ENCODE data around the gene CCDC27. TPM values are rescaled to one million over a fixed set of nuclear protein-coding genes. Genes with fewer than 3 reads are reported as not detected.

CCDC27 gene
- total and polyA plus RNA-seq, 2 of the 13 experiments (the other 11 are each of a cell fraction or from before 2014, with no cell fraction given) = not detected

DNA sequence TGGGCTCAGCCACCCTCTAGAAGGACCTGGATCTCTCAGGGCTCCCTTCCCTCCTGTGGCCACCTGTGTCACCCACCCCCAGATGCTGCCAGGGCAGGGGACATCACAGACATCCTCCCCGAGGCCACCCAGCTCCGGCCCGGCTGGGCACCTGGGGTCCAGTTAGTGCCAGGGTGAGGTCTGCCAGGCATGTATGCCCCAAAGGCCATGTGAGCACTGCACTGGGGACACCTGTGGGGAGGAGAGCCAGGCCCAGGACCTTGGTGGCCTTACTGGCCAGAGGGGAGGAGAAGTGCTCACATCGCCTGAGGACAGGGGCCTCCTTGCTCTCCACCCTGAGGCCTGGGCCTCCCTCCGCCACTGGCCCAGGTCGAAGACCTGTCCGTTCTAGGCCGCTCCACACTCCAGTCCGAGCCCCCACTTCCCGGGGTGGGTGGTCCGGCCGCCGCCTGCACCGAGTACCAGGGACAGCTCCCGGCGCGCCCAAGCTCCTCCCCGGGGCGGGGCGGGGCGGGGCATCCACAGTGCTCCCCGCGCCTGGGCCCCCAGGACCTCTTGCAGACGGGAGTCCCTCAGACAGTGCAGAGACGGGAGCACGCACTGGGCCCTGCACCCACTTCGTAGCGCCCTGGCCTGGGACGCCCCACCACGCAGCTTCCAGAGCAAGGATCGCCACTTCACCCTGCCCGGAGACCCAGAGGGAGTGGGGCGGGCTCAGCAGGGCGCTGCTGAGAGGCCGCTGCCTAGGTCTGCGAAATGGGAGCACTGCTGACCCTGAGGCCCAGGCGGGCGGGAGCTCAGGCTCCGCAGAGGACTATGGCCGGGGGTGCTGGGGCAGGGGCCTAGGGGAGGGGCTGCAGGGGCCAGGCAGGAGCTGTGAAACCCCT, 34.3 kb upstream of the CCDC27 start (continued):
- TF ChIP-seq HNRNPUL1 (IDR thresholded peaks at IDR 0.05; ENCODE audit: low read depth, low read length) (no peak), ZNF30 (CRISPR knock-in tag; IDR thresholded peaks at IDR 0.05) (no peak), ZNF274 (CRISPR knock-in tag; IDR thresholded peaks at IDR 0.05) (peak; percentile 75; the same call in 1 of the 2 replicates), ZZZ3 (CRISPR knock-in tag; IDR thresholded peaks at IDR 0.05; ENCODE audit: borderline replicate concordance) (no peak), CBFB (CRISPR knock-in tag; IDR thresholded peaks at IDR 0.05) (no peak), SP4 (CRISPR knock-in tag; IDR thresholded peaks at IDR 0.05) (peak; percentile 70; the same call in 1 of the 2 replicates), ZNF772 (CRISPR knock-in tag; IDR thresholded peaks at IDR 0.05) (peak; percentile 61; the same call in 1 of the 2 replicates), PRPF4 (IDR thresholded peaks at IDR 0.05; ENCODE audit: low read depth, low read length, poor library complexity, severe bottlenecking) (no peak), ZNF124 (CRISPR knock-in tag; IDR thresholded peaks at IDR 0.05) (no peak), SMAD9 (CRISPR knock-in tag; IDR thresholded peaks at IDR 0.05) (no peak), RFXANK (CRISPR knock-in tag; IDR thresholded peaks at IDR 0.05) (no peak), ZNF138 (CRISPR knock-in tag; IDR thresholded peaks at IDR 0.05; ENCODE audit: low read depth) (no peak), NFKB2 (CRISPR knock-in tag; IDR thresholded peaks at IDR 0.05; ENCODE audit: borderline replicate concordance) (peak; percentile 57; the same call in 1 of the 2 replicates), SAP130 (CRISPR knock-in tag; IDR thresholded peaks at IDR 0.05; ENCODE audit: low read depth) (peak; percentile 57; the same call in 1 of the 2 replicates), ZFP62 (CRISPR knock-in tag; IDR thresholded peaks at IDR 0.05) (no peak), CEBPG (CRISPR knock-in tag; IDR thresholded peaks at IDR 0.05) (no peak), GABPB1 (CRISPR knock-in tag; IDR thresholded peaks at IDR 0.05) (peak; percentile 58; the same call in 1 of the 2 replicates), ZNF282 (IDR thresholded peaks at IDR 0.05; ENCODE audit: partially characterized antibody) (no peak)
- TF ChIP-seq, protein P1, sequence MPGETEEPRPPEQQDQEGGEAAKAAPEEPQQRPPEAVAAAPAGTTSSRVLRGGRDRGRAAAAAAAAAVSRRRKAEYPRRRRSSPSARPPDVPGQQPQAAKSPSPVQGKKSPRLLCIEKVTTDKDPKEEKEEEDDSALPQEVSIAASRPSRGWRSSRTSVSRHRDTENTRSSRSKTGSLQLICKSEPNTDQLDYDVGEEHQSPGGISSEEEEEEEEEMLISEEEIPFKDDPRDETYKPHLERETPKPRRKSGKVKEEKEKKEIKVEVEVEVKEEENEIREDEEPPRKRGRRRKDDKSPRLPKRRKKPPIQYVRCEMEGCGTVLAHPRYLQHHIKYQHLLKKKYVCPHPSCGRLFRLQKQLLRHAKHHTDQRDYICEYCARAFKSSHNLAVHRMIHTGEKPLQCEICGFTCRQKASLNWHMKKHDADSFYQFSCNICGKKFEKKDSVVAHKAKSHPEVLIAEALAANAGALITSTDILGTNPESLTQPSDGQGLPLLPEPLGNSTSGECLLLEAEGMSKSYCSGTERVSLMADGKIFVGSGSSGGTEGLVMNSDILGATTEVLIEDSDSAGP (CRISPR knock-in tag; IDR thresholded peaks at IDR 0.05; ENCODE audit: borderline replicate concordance) = peak; percentile 47; the same call in 1 of the 2 replicates
- TF ChIP-seq, protein P2, sequence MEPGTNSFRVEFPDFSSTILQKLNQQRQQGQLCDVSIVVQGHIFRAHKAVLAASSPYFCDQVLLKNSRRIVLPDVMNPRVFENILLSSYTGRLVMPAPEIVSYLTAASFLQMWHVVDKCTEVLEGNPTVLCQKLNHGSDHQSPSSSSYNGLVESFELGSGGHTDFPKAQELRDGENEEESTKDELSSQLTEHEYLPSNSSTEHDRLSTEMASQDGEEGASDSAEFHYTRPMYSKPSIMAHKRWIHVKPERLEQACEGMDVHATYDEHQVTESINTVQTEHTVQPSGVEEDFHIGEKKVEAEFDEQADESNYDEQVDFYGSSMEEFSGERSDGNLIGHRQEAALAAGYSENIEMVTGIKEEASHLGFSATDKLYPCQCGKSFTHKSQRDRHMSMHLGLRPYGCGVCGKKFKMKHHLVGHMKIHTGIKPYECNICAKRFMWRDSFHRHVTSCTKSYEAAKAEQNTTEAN (CRISPR knock-in tag; conservative IDR thresholded peaks at IDR 0.05) = 0 out of 2 replicates have a peak, but pooled peaks have one; percentile 53
- TF ChIP-seq, protein P3, sequence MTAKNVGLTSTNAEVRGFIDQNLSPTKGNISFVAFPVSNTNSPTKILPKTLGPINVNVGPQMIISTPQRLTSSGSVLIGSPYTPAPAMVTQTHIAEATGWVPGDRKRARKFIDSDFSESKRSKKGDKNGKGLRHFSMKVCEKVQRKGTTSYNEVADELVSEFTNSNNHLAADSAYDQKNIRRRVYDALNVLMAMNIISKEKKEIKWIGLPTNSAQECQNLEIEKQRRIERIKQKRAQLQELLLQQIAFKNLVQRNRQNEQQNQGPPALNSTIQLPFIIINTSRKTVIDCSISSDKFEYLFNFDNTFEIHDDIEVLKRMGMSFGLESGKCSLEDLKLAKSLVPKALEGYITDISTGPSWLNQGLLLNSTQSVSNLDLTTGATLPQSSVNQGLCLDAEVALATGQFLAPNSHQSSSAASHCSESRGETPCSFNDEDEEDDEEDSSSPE (CRISPR knock-in tag; IDR thresholded peaks at IDR 0.05) = no peak
- TF ChIP-seq, protein P4, sequence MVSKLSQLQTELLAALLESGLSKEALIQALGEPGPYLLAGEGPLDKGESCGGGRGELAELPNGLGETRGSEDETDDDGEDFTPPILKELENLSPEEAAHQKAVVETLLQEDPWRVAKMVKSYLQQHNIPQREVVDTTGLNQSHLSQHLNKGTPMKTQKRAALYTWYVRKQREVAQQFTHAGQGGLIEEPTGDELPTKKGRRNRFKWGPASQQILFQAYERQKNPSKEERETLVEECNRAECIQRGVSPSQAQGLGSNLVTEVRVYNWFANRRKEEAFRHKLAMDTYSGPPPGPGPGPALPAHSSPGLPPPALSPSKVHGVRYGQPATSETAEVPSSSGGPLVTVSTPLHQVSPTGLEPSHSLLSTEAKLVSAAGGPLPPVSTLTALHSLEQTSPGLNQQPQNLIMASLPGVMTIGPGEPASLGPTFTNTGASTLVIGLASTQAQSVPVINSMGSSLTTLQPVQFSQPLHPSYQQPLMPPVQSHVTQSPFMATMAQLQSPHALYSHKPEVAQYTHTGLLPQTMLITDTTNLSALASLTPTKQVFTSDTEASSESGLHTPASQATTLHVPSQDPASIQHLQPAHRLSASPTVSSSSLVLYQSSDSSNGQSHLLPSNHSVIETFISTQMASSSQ (IDR thresholded peaks at IDR 0.05; ENCODE audit: low read depth) = no peak
- TF ChIP-seq, protein P4 (CRISPR knock-in tag; IDR thresholded peaks at IDR 0.05; ENCODE audit: borderline replicate concordance) = no peak
